GM21576 (cell line): ENCODE data around the gene CCT3.
"Not testable (repeated sequence)": the region's sequence is repeated elsewhere in the genome, so short reads cannot be mapped to it uniquely, and the experiment has no call there.

Experiments
- ATAC-seq: cut with Tn5 transposase; IDR thresholded peaks from one replicate; pipeline ENCODE4 v1.9.1; 2021; ENCODE audit warnings: mild to moderate bottlenecking, moderate library complexity; ENCODE audit not compliant: unreplicated experiment

CCT3 gene

GRCh38 chr1:156337052-156337887 lies 822 bp downstream of the CCT3 start:
- no peak for ATAC-seq

DNA sequence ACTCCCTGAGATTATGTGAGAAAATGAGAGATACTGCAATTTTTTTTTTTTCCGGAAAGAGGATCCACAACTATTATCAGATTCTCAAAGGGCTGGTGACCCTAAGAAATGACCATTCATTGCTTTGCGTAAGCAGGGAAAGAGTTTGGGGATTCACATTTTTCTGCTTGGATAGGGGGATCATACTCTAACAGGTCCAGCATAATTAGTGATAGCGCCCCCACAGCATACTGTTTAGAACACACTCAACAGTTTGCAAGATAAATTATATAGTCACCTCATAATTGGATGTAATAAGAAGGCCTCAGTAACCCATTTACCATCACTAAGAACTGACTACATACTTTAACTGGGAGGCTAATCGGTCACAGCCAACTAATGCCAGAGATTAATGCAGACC lies 1.9 kb downstream of the CCT3 start:
- ATAC-seq, result no peak

DNA sequence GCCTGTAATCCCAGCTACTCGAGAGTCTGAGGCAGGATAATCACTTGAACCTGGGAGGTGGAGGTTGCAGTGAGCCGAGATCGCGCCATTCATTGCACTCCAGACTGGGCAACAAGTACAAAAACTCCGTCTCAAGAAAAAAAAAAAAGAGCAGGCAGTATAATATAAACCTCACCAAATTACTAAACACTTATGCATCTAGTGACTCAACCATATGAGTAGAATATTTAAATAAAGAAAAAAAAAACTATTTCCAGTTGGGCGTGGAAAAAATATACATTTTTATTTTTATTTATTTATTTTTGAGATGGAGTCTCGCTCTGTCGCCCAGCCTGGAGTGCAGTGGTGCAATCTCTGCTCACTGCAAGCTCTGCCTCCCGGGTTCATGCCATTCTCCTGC lies 14.9 kb downstream of the CCT3 start:
- not testable (repeated sequence) for ATAC-seq

DNA sequence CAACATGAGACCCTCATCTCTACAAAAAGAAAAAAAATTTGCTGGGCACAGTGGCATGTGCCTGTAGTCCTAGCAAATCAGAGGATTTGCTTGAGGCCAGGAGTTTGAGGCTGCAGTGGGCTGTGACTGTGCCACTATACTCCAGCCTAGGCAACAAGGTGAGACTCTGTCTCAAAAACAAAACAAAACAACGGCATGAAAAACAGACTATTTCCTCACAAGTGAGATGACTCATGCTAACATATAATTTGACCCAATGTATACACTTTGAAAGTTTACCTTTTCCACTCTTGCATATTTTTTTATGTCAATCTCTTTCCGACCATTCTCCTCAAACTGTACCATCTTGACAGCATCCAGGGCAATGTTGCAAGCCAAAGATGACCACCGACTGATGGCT lies 17.5 kb downstream of the CCT3 start:
- ATAC-seq, result no peak

DNA sequence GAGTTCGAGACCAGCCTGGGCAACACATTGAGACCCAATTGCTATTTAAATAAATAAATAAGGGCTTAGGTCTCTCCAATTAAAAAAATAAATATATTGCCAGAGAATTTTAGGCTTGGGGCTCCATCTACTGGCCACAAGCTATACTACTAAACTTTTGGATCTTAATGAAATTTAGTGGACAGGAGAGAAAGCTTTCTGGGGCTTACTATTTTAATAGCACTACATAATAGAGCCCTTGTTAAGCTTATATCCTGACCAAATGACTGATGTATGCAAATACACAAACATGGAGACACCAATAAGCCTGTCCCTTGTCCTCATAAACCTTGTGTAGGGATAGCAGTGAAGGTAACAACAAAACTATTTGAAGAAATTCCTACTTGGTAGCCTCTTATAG lies 18.4 kb downstream of the CCT3 start:
- ATAC-seq, result no peak

GRCh38 chr1:156316909-156317308 lies 21.2 kb downstream of the CCT3 start:
- no peak for ATAC-seq

GRCh38 chr1:156310962-156311361 lies 27.1 kb downstream of the CCT3 start:
- ATAC-seq, result no peak

- ATAC-seq, result no peak
These were observed 30.0 kb downstream of the CCT3 start for GRCh38 chr1:156308078-156308477.

- ATAC-seq, result no peak
These were observed 32.9 kb downstream of the CCT3 start for GRCh38 chr1:156305215-156305614.

- ATAC-seq, result no peak
These were observed 34.9 kb downstream of the CCT3 start for GRCh38 chr1:156303241-156303640.

DNA sequence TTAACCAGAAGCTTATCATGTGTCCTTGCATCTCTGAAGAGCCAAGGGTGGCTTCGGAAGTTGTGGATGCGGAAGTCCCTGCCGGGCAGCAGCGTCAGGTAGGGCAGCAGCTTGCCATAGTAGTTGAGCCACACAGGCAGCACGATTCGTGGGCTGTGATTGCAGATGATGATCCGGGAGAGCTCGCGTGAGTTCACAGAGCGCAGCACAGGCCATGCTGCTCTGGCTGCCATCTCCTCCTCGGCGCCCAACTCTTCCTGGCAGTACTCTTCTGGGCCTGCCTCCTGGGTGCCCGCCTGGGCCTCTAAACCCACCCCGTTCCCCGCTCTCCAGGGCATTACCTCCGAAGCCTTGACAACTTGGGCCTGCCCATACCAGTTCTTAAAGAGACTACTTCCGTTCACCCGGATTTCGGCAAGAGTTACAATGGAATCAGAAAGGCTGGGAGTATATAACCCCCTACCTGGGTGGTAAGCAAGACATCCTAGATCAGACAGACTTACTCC lies 39.2 kb downstream of the CCT3 start, which contains the start of gene VHLL:
Gene VHLL (minus strand): TSS at position 456 of the 506 bp plus-strand sequence. CDS start 118 bp downstream, at position 338.
- ATAC-seq, result no peak

DNA sequence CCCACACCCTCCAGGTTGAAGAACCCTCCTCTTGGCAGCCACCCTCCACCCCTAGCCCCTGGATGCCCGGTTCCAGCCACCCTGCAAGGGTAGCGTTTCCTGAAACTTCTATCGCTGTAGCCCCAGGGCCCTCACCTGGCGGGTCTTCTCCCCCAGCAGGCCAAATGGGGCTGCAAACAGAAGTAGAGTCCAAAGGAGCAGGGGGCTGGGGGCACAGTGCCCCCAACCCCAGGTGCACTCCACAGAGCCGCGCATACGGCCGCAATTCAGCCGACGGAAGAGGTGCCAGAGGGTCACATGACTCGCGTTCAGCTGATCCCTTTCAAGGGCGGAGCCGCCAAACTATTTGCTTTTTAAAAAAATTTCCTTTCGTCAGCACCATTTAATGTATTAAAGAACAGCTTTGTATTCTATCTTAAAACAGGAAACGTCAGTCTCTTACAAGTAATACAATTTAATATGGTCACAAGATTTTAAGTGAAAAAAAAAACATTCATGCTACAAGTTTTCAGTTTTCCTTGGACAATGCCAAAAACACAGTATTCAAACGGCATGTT lies 42.6 kb downstream of the CCT3 start, which contains the start of gene GLMP:
Gene GLMP (minus strand): TSS at position 289 of the 557 bp plus-strand sequence. CDS start 34 bp downstream, at position 255.
- ATAC-seq, result no peak

- ATAC-seq, result no peak
These were observed 44.2 kb downstream of the CCT3 start for GRCh38 chr1:156293895-156294294.

- ATAC-seq, result no peak
These were observed 45.0 kb downstream of the CCT3 start for GRCh38 chr1:156293098-156293434.

- no peak for ATAC-seq
These were observed 46.6 kb downstream of the CCT3 start for GRCh38 chr1:156291226-156292061.

DNA sequence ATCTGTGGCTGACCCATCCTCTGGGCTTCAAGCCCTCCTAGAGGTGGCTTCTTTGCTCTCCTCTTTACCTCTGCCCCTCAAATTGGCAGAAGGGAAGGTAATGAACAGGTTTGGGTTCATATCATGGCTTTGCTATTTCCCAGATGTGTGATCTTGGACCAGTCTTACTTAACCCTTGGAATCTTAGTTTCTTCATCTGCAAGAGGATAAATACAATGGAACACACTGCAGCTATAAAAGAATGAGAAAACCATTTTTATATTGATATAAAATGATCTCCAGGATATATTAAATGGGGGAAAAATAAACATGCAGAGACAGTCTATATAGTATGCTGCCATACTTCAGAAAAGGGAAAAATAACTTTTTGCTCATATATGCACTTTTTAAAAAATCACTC lies 48.2 kb downstream of the CCT3 start:
- ATAC-seq, result no peak

DNA sequence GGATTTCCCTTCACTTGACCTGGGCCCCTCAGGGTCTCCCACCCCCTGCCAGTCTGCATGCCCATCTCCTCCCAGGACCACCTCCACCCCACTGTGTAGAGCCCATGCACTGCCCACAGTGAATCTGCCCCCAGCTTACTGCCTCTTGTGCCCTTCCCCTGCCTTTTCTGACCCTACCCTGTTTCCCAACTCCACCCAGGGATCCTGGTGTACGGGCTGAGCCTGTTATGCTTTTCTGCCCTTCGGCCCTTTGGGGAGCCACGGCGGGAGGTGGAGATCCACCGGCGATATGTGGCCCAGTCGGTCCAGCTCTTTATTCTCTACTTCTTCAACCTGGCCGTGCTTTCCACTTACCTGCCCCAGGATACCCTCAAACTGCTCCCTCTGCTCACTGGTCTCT lies 52.0 kb downstream of the CCT3 start:
- ATAC-seq, result no peak

- no peak for ATAC-seq
These were observed 52.7 kb downstream of the CCT3 start for GRCh38 chr1:156285437-156285836.

DNA sequence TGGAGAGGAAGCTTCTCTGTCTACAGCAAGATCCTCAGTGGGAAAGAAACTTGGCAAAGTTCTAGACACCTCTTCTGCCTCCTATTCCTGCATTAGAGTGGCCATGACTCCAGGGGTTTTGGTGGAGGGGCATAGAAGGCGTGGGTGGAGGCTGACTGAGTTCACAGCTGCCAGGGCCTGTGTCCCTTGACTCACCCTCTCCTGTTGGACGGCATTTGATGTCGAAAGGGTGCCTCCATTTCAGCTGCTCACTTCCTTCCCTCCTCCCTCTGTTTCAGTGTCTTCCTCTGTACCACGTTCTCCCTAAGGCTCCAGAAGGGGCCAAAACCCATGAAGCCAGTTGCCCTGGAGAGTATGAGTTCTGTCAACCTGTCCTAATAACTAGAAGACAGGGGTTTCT lies 53.3 kb downstream of the CCT3 start:
- no peak for ATAC-seq

GRCh38 chr1:156284112-156284511 lies 54.0 kb downstream of the CCT3 start, which contains the start of gene TMEM79:
Gene TMEM79 (plus strand): TSS chr1:156284325. CDS start chr1:156285227, 902 bp downstream.
- ATAC-seq, result no peak

- no peak for ATAC-seq
These were observed 54.6 kb downstream of the CCT3 start for GRCh38 chr1:156283521-156283920.
